GM18907 (cell line): ENCODE data around the gene RAB26.
"Not testable (repeated sequence)": the region's sequence is repeated elsewhere in the genome, so short reads cannot be mapped to it uniquely, and the experiment has no call there.

Experiments used
- ATAC-seq: cut with Tn5 transposase; IDR thresholded peaks from one replicate; pipeline ENCODE4 v1.9.1; 2021; ENCODE audit warnings: mild to moderate bottlenecking, moderate library complexity; ENCODE audit not compliant: unreplicated experiment

The RAB26 gene

GRCh38 chr16:2116428-2116827, 32.0 kb upstream of the RAB26 start:
- ATAC-seq = not testable (repeated sequence)

GRCh38 chr16:2117341-2117740, 31.1 kb upstream of the RAB26 start:
- ATAC-seq = not testable (repeated sequence)

GRCh38 chr16:2117960-2118722, 30.3 kb upstream of the RAB26 start:
- ATAC-seq = not testable (repeated sequence)

GRCh38 chr16:2121325-2121724, 27.1 kb upstream of the RAB26 start:
- not testable (repeated sequence) for ATAC-seq

- no peak for ATAC-seq
Observed at GRCh38 chr16:2121853-2122252, 26.6 kb upstream of the RAB26 start.

GRCh38 chr16:2122429-2122828, 26.0 kb upstream of the RAB26 start:
- no peak for ATAC-seq

GRCh38 chr16:2122934-2123683, 25.3 kb upstream of the RAB26 start:
- not testable (repeated sequence) for ATAC-seq

GRCh38 chr16:2123706-2124376, 24.6 kb upstream of the RAB26 start:
- ATAC-seq = not testable (repeated sequence)

GRCh38 chr16:2124377-2124693, 24.1 kb upstream of the RAB26 start:
- not testable (repeated sequence) for ATAC-seq

GRCh38 chr16:2124694-2125444, 23.6 kb upstream of the RAB26 start:
- ATAC-seq = not testable (repeated sequence)

GRCh38 chr16:2125609-2126008, 22.8 kb upstream of the RAB26 start:
- not testable (repeated sequence) for ATAC-seq

GRCh38 chr16:2126161-2126743, 22.2 kb upstream of the RAB26 start:
- ATAC-seq = not testable (repeated sequence)

- not testable (repeated sequence) for ATAC-seq
Observed at GRCh38 chr16:2126928-2127556, 21.4 kb upstream of the RAB26 start.

GRCh38 chr16:2127630-2128280, 20.7 kb upstream of the RAB26 start:
- ATAC-seq = not testable (repeated sequence)

- not testable (repeated sequence) for ATAC-seq
Observed at GRCh38 chr16:2129251-2129650, 19.2 kb upstream of the RAB26 start.

- not testable (repeated sequence) for ATAC-seq
Observed at GRCh38 chr16:2129890-2130447, 18.5 kb upstream of the RAB26 start.

GRCh38 chr16:2133797-2134196, 14.6 kb upstream of the RAB26 start:
- not testable (repeated sequence) for ATAC-seq

GRCh38 chr16:2135071-2135470, 13.4 kb upstream of the RAB26 start:
- ATAC-seq = not testable (repeated sequence)
